ENCODE data around the gene PAPPA. TPM values are rescaled to one million over a fixed set of nuclear protein-coding genes. Genes with fewer than 3 reads are reported as not detected.
A peak's percentile ranks its signal among the peaks of the same experiment; 100 is the strongest.

The PAPPA gene
- polyA plus RNA-seq, 1 of the 3 experiments (the other 2 are of a cell fraction): 44.5 TPM

DNA sequence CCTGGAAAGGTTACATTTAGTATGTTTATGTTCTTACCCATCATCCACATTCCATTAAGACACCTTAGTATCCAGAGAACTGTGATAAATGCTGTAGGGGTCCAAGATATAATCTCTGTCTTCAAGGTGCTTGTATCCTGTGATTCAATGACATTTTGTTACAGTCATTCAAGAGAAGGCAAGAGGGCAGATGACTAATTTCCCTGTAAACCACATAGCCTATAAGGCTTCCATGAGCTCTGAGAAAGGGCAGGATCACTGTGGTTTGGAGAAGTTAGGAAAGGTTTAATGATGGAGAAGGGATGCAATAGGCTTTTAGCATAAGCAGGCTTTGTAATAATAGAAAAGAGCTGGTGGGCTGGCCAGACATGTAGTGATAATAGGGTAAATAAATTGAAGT, 40.0 kb downstream of the PAPPA start:
- H3K27ac ChIP-seq (ENCODE audit: low read depth in 2 of 2, low read length in 1 of 2): peak overlapping the region in 1 of 2 experiments; percentile 87; a peak in 2 of 4 replicates
- peak overlapping the region; percentile 4; the same call in 1 of the 2 replicates for H3K9ac ChIP-seq
- peaks cover 0 to 57% of the 10 kb centered on the region in 2 experiments; a peak in 2 of 4 replicates for H3K4me1 ChIP-seq (ENCODE audit: control insufficient read depth in 1 of 2, insufficient read depth in 2 of 2, low read depth in 1 of 2, low read length in 1 of 2)

More for the DNA sequence above, 40.0 kb downstream of the PAPPA start:
- H3K9me2 ChIP-seq: no peaks in the 10 kb centered on the region
- no peaks in the 10 kb centered on the region for H3K27me3 ChIP-seq (ENCODE audit: insufficient read depth)
- peaks cover 10 to 55% of the 10 kb centered on the region in 2 experiments for H3K36me3 ChIP-seq (replicated peaks in 1 of 2; ENCODE audit: control insufficient read depth in 1 of 2, insufficient read depth in 2 of 2, low read length in 1 of 2)
- H3K79me2 ChIP-seq (ENCODE audit: insufficient read depth): peaks cover 98% of the 10 kb centered on the region
- peak overlapping the region; percentile 6; the same call in 1 of the 2 replicates for H3K4me2 ChIP-seq
- no peak overlapping the region for H2AFZ ChIP-seq (ENCODE audit: low read depth)
- POLR2A ChIA-PET: no interaction called here
- CTCF ChIA-PET: no interaction called here
- H3F3A ChIP-seq (replicated peaks; ENCODE audit: insufficient read depth): peaks cover 44% of the 10 kb centered on the region
- no peak overlapping the region for H3K4me3 ChIP-seq (ENCODE audit: low read depth in 2 of 2, low read length in 1 of 2)
- no peaks in the 10 kb centered on the region for H3K9me3 ChIP-seq
- H4K20me1 ChIP-seq (ENCODE audit: insufficient read depth): peaks cover 76% of the 10 kb centered on the region
- DNase-seq: no peak
- TF ChIP-seq FOSL2 (IDR thresholded peaks at IDR 0.05; ENCODE audit: borderline replicate concordance, low read depth) (peak; percentile 64; the same call in 1 of the 2 replicates), MXI1 (IDR thresholded peaks at IDR 0.05; ENCODE audit: low read depth, low read length) (no peak), SIN3A (IDR thresholded peaks at IDR 0.05; ENCODE audit: borderline replicate concordance, low read depth, low read length) (no peak), TCF12 (IDR thresholded peaks at IDR 0.05) (peak; percentile 75), YY1 (IDR thresholded peaks at IDR 0.05; ENCODE audit: low read depth) (no peak), RXRA (IDR thresholded peaks at IDR 0.05; ENCODE audit: borderline replicate concordance, low read depth) (peak; percentile 14; the same call in 1 of the 2 replicates), PBX3 (IDR thresholded peaks at IDR 0.05) (peak; percentile 66), JUND (IDR thresholded peaks at IDR 0.05) (peak; percentile 62), NFIC (IDR thresholded peaks at IDR 0.05; ENCODE audit: borderline replicate concordance) (peak; percentile 49; the same call in 1 of the 2 replicates), EP300 (IDR thresholded peaks at IDR 0.05; ENCODE audit: borderline replicate concordance in 1 of 2, low read depth in 1 of 2, low read length in 1 of 2) (peak in 1 of 2 experiments; percentile 58; a peak in 1 of 4 replicates), USF2 (IDR thresholded peaks at IDR 0.05; ENCODE audit: borderline replicate concordance, low read depth, low read length) (no peak), GATA2 (CRISPR knock-in tag; IDR thresholded peaks at IDR 0.05) (no peak)
- TF ChIP-seq, protein P1, sequence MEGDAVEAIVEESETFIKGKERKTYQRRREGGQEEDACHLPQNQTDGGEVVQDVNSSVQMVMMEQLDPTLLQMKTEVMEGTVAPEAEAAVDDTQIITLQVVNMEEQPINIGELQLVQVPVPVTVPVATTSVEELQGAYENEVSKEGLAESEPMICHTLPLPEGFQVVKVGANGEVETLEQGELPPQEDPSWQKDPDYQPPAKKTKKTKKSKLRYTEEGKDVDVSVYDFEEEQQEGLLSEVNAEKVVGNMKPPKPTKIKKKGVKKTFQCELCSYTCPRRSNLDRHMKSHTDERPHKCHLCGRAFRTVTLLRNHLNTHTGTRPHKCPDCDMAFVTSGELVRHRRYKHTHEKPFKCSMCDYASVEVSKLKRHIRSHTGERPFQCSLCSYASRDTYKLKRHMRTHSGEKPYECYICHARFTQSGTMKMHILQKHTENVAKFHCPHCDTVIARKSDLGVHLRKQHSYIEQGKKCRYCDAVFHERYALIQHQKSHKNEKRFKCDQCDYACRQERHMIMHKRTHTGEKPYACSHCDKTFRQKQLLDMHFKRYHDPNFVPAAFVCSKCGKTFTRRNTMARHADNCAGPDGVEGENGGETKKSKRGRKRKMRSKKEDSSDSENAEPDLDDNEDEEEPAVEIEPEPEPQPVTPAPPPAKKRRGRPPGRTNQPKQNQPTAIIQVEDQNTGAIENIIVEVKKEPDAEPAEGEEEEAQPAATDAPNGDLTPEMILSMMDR (IDR thresholded peaks at IDR 0.05): no peak
- TF ChIP-seq, protein P2, sequence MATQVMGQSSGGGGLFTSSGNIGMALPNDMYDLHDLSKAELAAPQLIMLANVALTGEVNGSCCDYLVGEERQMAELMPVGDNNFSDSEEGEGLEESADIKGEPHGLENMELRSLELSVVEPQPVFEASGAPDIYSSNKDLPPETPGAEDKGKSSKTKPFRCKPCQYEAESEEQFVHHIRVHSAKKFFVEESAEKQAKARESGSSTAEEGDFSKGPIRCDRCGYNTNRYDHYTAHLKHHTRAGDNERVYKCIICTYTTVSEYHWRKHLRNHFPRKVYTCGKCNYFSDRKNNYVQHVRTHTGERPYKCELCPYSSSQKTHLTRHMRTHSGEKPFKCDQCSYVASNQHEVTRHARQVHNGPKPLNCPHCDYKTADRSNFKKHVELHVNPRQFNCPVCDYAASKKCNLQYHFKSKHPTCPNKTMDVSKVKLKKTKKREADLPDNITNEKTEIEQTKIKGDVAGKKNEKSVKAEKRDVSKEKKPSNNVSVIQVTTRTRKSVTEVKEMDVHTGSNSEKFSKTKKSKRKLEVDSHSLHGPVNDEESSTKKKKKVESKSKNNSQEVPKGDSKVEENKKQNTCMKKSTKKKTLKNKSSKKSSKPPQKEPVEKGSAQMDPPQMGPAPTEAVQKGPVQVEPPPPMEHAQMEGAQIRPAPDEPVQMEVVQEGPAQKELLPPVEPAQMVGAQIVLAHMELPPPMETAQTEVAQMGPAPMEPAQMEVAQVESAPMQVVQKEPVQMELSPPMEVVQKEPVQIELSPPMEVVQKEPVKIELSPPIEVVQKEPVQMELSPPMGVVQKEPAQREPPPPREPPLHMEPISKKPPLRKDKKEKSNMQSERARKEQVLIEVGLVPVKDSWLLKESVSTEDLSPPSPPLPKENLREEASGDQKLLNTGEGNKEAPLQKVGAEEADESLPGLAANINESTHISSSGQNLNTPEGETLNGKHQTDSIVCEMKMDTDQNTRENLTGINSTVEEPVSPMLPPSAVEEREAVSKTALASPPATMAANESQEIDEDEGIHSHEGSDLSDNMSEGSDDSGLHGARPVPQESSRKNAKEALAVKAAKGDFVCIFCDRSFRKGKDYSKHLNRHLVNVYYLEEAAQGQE (IDR thresholded peaks at IDR 0.05; ENCODE audit: low read depth, low read length): no peak
